K562 (cell line): ENCODE measurements around the gene LRRC25. TPM values are rescaled to one million over a fixed set of nuclear protein-coding genes. Genes with fewer than 3 reads are reported as not detected.
A peak's percentile ranks its signal among the peaks of the same experiment; 100 is the strongest.

ENCODE experiments used
- ASH1L ChIP-seq: fragments of 450-650 bp; IDR thresholded peaks from 2 replicates; pipeline ENCODE4 v1.6.1; 2018; ENCODE audit warnings: borderline replicate concordance, mild to moderate bottlenecking, low read depth; ENCODE audit not compliant: partially characterized antibody
- BCOR ChIP-seq: fragments of 450-650 bp; IDR thresholded peaks from 2 replicates; pipeline ENCODE4 v1.6.1; 2016
- FOSL1 ChIP-seq: fragments of 200-800 bp; sonication (Bioruptor generic); conservative IDR thresholded peaks from 2 replicates; pipeline ENCODE4 v1.6.1; 2016; ENCODE audit warnings: missing genetic modification characterization, missing compliant biosample characterization
- HIVEP1 ChIP-seq: fragments of 250-450 bp; sonication (Bioruptor Pico); IDR thresholded peaks from 2 replicates; pipeline ENCODE4 v1.4.0; 2020; ENCODE audit warnings: mild to moderate bottlenecking
- HNRNPLL ChIP-seq: fragments of 200-400 bp; formaldehyde crosslinking; IDR thresholded peaks from 2 replicates; pipeline ENCODE4 v1.6.1; 2017; ENCODE audit warnings: low read length, low read depth, mild to moderate bottlenecking; ENCODE audit not compliant: poor library complexity, severe bottlenecking
- KAT7 ChIP-seq: sonication (generic); formaldehyde crosslinking; IDR thresholded peaks from 2 replicates; pipeline ENCODE4 v1.8.0; 2022; ENCODE audit warnings: missing genetic modification reagents, mild to moderate bottlenecking, borderline replicate concordance
- KLF16 ChIP-seq: IDR thresholded peaks from 2 replicates; pipeline ENCODE4 v1.6.1; 2016; ENCODE audit warnings: antibody characterized with exemption
- MAFK ChIP-seq: IDR thresholded peaks from 2 replicates; pipeline ENCODE4 v1.6.1; 2011; ENCODE audit warnings: low read length, improper control_type of control experiment
- NCOA2 ChIP-seq, 2 experiments: fragments of 450-650 bp; IDR thresholded peaks; 2 replicates each; pipeline ENCODE4 v1.6.1; 2018; ENCODE audit warnings: mild to moderate bottlenecking in 2 of 2, moderate library complexity in 1 of 2; ENCODE audit not compliant: partially characterized antibody in 2 of 2
- NCOA6 ChIP-seq: fragments of 450-650 bp; IDR thresholded peaks from 2 replicates; pipeline ENCODE4 v1.6.1; 2017; ENCODE audit warnings: mild to moderate bottlenecking
- NR2C2 ChIP-seq, 2 experiments: fragments of 200-800 bp in 1 of 2; sonication (Bioruptor generic) in 1 of 2; sonication (generic) in 1 of 2; formaldehyde crosslinking in 1 of 2; IDR thresholded peaks; 2 replicates each; pipeline versions ENCODE4 v1.6.1 to v1.8.0; 2016 to 2022; ENCODE audit warnings: mild to moderate bottlenecking in 1 of 2, missing compliant biosample characterization in 1 of 2, missing genetic modification characterization in 1 of 2, missing genetic modification reagents in 1 of 2
- POLR2A ChIP-seq: fragments of 450-650 bp; conservative IDR thresholded peaks from 2 replicates; pipeline ENCODE4 v1.6.1; 2016
- POLR3A ChIP-seq: IDR thresholded peaks from 2 replicates; pipeline ENCODE4 v1.6.1; 2011; ENCODE audit warnings: borderline replicate concordance, mild to moderate bottlenecking, moderate library complexity; ENCODE audit not compliant: insufficient read length, insufficient read depth; ENCODE audit errors: extremely low read depth
- PTBP1 ChIP-seq: fragments of 200-400 bp; formaldehyde crosslinking; IDR thresholded peaks from 2 replicates; pipeline ENCODE4 v1.6.1; 2017; ENCODE audit warnings: low read depth, low read length
- RBM25 ChIP-seq: fragments of 200-400 bp; formaldehyde crosslinking; IDR thresholded peaks from 2 replicates; pipeline ENCODE4 v1.6.1; 2018; ENCODE audit warnings: low read length, low read depth, moderate library complexity; ENCODE audit not compliant: severe bottlenecking
- RBM34 ChIP-seq: fragments of 200-400 bp; formaldehyde crosslinking; IDR thresholded peaks from 2 replicates; pipeline ENCODE4 v1.6.1; 2018; ENCODE audit warnings: low read length, borderline replicate concordance; ENCODE audit not compliant: insufficient read depth
- RHOXF2B ChIP-seq: fragments of 250-450 bp; sonication (Bioruptor Pico); conservative IDR thresholded peaks from 2 replicates; pipeline ENCODE4 v1.5.1; 2021
- ZBTB9 ChIP-seq: fragments of 450-650 bp; formaldehyde crosslinking; IDR thresholded peaks from 2 replicates; pipeline ENCODE4 v1.4.0; 2020; ENCODE audit warnings: mild to moderate bottlenecking, moderate library complexity
- ZNF146 ChIP-seq: IDR thresholded peaks from one replicate; pipeline ENCODE4 v1.6.1; 2018; ENCODE audit warnings: missing compliant biosample characterization; ENCODE audit not compliant: unreplicated experiment
- ZNF407 ChIP-seq: fragments of 450-650 bp; IDR thresholded peaks from 2 replicates; pipeline ENCODE4 v1.6.1; 2016; ENCODE audit warnings: low read depth
- polyA plus RNA-seq, 8 experiments: library from polyadenylated mRNA; depleted of rRNA in 4 of 8; stranded (reverse) in 5 of 8; unstranded in 3 of 8; fragments of >200 nt; fragmentation: Nextera tagmentation in 2 of 8; fragmentation: Illumina TruSeq in 1 of 8; extraction: Ambion mirVana in 2 of 8; extraction: Trizol in 1 of 8; gene quantifications; 2 replicates each; pipeline versions ENCODE4 v1.2.1 to v1.2.3, GENCODE V29; 2011 to 2014; ENCODE audit warnings: inconsistent platforms in 1 of 8, missing spikeins in 1 of 8
- total RNA-seq, 7 experiments: library from RNA; depleted of rRNA in 6 of 7; stranded (reverse); fragments of >200 nt in 6 of 7; fragmentation: Illumina TruSeq in 2 of 7; extraction: Trizol in 2 of 7; gene quantifications; 2 replicates each; pipeline versions ENCODE4 v1.2.1 to v1.2.3, GENCODE V29; 2011 to 2021; ENCODE audit warnings: low replicate concordance in 1 of 7

LRRC25 gene
- total and polyA plus RNA-seq, 9 of the 15 experiments (the other 6 are each of a cell fraction or from before 2014, with no cell fraction given): 0.07 to 0.36 (median 0.10) TPM; not detected in 3

GRCh38 chr19:18429717-18430416 is 32.4 kb upstream of the LRRC25 start (continued):
- TF ChIP-seq ZBTB9 (no peak), ASH1L (no peak), PTBP1 (peak; percentile 86; the same call in 1 of the 2 replicates), NCOA6 (no peak), KAT7 (CRISPR knock-in tag) (no peak), HIVEP1 (CRISPR knock-in tag) (no peak), POLR3A (no peak), POLR2A (0 out of 2 replicates have a peak, but pooled peaks have one; percentile 17), MAFK (no peak), RHOXF2B (no peak), RBM25 (no peak), NCOA2 (IDR thresholded peaks at IDR 0.05; ENCODE audit: partially characterized antibody in 2 of 2) (no peak), HNRNPLL (no peak), KLF16 (no peak), ZNF407 (no peak), NR2C2 (CRISPR knock-in tag; IDR thresholded peaks at IDR 0.05) (no peak), NR2C2 (tag; IDR thresholded peaks at IDR 0.05) (no peak), RBM34 (no peak), ZNF146 (no peak), FOSL1 (tag) (no peak), BCOR (peak; percentile 74)
